ENCODE data around the gene STK32C. TPM values are rescaled to one million over a fixed set of nuclear protein-coding genes. Genes with fewer than 3 reads are reported as not detected.

STK32C gene
- total RNA-seq, 1 donor from 2014 or later, result 2.5 TPM

DNA sequence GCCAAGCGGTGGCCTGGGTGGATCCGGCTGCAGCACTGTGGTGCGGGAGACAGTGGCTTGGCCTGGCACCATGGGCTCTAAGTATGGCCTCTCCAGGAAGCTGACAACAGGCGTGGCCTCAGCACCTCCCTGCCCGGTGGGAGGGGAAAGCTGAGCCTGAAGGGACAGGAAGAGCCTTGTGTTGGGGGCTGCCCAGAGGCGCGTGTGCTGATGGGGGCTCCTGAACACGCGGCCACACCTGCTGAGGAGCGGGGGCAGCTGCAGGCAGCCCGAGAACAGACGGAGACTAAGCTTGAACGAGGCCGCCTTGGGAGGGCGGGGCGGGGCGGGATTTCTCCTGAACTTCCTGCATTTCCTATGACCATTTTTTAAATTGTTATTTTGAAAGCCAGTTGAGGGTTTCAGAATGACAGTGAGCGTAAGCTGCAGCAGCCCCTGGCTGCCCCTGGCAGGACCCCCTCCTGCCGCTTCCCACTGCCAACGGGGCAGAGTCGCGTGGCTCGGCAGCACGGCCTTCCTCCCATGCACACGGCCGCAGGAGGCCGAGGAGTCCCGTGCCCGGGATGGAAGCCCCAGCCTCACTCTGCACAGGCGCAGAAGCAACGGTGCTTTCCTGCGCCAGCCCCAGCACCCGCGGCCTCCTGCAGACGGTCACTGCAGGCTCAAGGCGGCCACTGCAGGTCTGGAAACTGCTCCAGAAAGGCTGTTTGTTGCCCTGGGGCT, 77.8 kb downstream of the STK32C start:
- Histone ChIP-seq H3K79me2 (ENCODE audit: low read depth) (no peaks in the 10 kb centered on the region), H3K27me3 (no peaks in the 10 kb centered on the region), H3K4me1 (no peaks in the 10 kb centered on the region), H3K9ac (no peak overlapping the region), H4K20me1 (ENCODE audit: low read depth) (no peaks in the 10 kb centered on the region), H3K4me3 (no peak overlapping the region), H3K27ac (no peak overlapping the region), H3K36me3 (no peaks in the 10 kb centered on the region), H3K9me3 (ENCODE audit: low read depth) (no peaks in the 10 kb centered on the region), H3K4me2 (no peak overlapping the region), H2AFZ (replicated peaks) (no peak overlapping the region), H3F3A (ENCODE audit: low read depth) (no peaks in the 10 kb centered on the region)
- Mint-ChIP-seq H3K4me3 (no peak overlapping the region), H3K27me3 (ENCODE audit: insufficient read depth, low read depth) (peaks cover 6% of the 10 kb centered on the region), H3K9me3 (peaks cover 2% of the 10 kb centered on the region), H3K4me1 (peaks cover 16% of the 10 kb centered on the region), H3K27ac (peak overlapping the region; percentile 83), H3K36me3 (peaks cover 5% of the 10 kb centered on the region)
- no peak for TF ChIP-seq EZH2 (IDR thresholded peaks at IDR 0.05)
- TF ChIP-seq, protein P1, sequence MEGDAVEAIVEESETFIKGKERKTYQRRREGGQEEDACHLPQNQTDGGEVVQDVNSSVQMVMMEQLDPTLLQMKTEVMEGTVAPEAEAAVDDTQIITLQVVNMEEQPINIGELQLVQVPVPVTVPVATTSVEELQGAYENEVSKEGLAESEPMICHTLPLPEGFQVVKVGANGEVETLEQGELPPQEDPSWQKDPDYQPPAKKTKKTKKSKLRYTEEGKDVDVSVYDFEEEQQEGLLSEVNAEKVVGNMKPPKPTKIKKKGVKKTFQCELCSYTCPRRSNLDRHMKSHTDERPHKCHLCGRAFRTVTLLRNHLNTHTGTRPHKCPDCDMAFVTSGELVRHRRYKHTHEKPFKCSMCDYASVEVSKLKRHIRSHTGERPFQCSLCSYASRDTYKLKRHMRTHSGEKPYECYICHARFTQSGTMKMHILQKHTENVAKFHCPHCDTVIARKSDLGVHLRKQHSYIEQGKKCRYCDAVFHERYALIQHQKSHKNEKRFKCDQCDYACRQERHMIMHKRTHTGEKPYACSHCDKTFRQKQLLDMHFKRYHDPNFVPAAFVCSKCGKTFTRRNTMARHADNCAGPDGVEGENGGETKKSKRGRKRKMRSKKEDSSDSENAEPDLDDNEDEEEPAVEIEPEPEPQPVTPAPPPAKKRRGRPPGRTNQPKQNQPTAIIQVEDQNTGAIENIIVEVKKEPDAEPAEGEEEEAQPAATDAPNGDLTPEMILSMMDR (IDR thresholded peaks at IDR 0.05), result no peak
- TF ChIP-seq EZH2phosphoT487 (IDR thresholded peaks at IDR 0.05), result no peak
- no peak for DNase-seq (ENCODE audit: low spot score)

DNA sequence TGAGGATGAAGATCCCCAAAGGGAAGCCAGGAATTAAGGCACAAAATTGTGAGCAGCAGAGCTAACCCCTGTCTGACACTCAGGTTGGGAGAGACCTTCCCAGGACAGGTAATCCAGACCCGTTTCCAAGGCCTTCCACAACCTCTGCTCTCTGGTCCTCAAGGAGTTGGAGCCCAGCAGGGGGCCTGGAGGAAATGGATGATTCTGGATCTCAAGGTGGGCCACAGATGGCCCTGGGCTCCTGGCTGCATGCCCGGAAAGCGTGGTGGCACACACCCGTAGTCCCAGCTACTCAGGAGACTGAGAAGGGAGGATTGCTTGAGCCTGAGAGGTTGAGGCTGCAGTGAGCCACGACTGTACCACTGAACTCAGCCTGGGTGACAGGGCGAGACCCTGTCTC, 78.7 kb downstream of the STK32C start:
- Histone ChIP-seq H3K4me1 (no peaks in the 10 kb centered on the region), H3K9me3 (ENCODE audit: low read depth) (no peaks in the 10 kb centered on the region), H3K9ac (no peak overlapping the region), H3K4me3 (no peak overlapping the region), H2AFZ (replicated peaks) (no peak overlapping the region), H3K27me3 (no peaks in the 10 kb centered on the region), H4K20me1 (ENCODE audit: low read depth) (no peaks in the 10 kb centered on the region), H3F3A (ENCODE audit: low read depth) (no peaks in the 10 kb centered on the region), H3K79me2 (ENCODE audit: low read depth) (no peaks in the 10 kb centered on the region), H3K4me2 (no peak overlapping the region), H3K27ac (no peak overlapping the region), H3K36me3 (no peaks in the 10 kb centered on the region)
- TF ChIP-seq, protein P1 (IDR thresholded peaks at IDR 0.05), result no peak
- TF ChIP-seq EZH2phosphoT487 (IDR thresholded peaks at IDR 0.05), result no peak
- TF ChIP-seq EZH2 (IDR thresholded peaks at IDR 0.05), result no peak
- no peak overlapping the region for H3K27ac Mint-ChIP-seq
- H3K4me1 Mint-ChIP-seq, result peaks cover 16% of the 10 kb centered on the region
- H3K9me3 Mint-ChIP-seq, result peaks cover 2% of the 10 kb centered on the region
- H3K4me3 Mint-ChIP-seq, result no peak overlapping the region
- H3K36me3 Mint-ChIP-seq, result peaks cover 5% of the 10 kb centered on the region
- H3K27me3 Mint-ChIP-seq (ENCODE audit: insufficient read depth, low read depth), result peaks cover 6% of the 10 kb centered on the region
- no peak for DNase-seq (ENCODE audit: low spot score)

DNA sequence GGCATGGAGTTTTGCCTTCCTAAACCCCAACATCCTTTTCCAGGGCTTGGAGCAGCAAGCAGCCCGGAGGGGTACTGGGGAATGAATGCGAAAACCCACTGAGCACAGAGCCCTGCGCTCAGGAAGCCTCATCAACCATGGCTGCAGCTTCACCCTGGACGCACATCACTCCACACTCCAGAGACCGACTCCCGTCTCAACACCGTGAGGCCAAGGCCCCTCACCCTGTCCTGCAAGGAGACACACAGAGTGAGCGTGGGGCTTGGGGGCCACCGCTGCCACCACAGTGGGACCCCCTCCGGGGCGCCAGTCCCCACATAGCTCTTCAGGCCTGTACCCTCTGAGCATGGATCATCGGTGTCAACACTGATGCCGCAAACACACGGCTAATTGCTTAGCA, 79.1 kb downstream of the STK32C start:
- Histone ChIP-seq H3K79me2 (ENCODE audit: low read depth) (no peaks in the 10 kb centered on the region), H3K4me1 (no peaks in the 10 kb centered on the region), H3F3A (ENCODE audit: low read depth) (no peaks in the 10 kb centered on the region), H3K27ac (no peak overlapping the region), H3K36me3 (no peaks in the 10 kb centered on the region), H3K4me3 (no peak overlapping the region), H2AFZ (replicated peaks) (no peak overlapping the region), H3K4me2 (no peak overlapping the region), H3K9me3 (ENCODE audit: low read depth) (no peaks in the 10 kb centered on the region), H3K9ac (no peak overlapping the region), H4K20me1 (ENCODE audit: low read depth) (no peaks in the 10 kb centered on the region), H3K27me3 (no peaks in the 10 kb centered on the region)
- Mint-ChIP-seq H3K9me3 (peaks cover 2% of the 10 kb centered on the region), H3K4me1 (peaks cover 17% of the 10 kb centered on the region), H3K27ac (no peak overlapping the region), H3K27me3 (ENCODE audit: insufficient read depth, low read depth) (peaks cover 6% of the 10 kb centered on the region), H3K36me3 (peaks cover 5% of the 10 kb centered on the region), H3K4me3 (no peak overlapping the region)
- no peak for TF ChIP-seq EZH2phosphoT487 (IDR thresholded peaks at IDR 0.05)
- TF ChIP-seq EZH2 (IDR thresholded peaks at IDR 0.05), result no peak
- TF ChIP-seq, protein P1 (IDR thresholded peaks at IDR 0.05), result no peak
- no peak for DNase-seq (ENCODE audit: low spot score)

All from neural progenitor cell (in vitro differentiated cells).